Natural killer cell (primary cell): Measurements from ENCODE around the gene OR52E6. TPM values are rescaled to one million over a fixed set of nuclear protein-coding genes. Genes with fewer than 3 reads are reported as not detected.

Experiments
- ATAC-seq, 3 donors: fragments of 150-1000 bp in 2 of 3; fragments of 200-7000 bp in 1 of 3; cut with Tn5 transposase; 1 replicate in 1 of 3; 2 replicates in 2 of 3; pipeline ENCODE4 v1.10.0; 2021; ENCODE audit warnings: mild to moderate bottlenecking in 2 of 3, moderate library complexity in 2 of 3
- DNase-seq, 2 donors: peaks; one replicate each; pipeline versions ENCODE4 v3.0.0 to v3.0.0-alpha.2; 2013 to 2021; ENCODE audit warnings: mixed read lengths in 1 of 2
- H3K27ac ChIP-seq: one replicate; pipeline ENCODE4 v1.5.1; 2013; ENCODE audit warnings: mild to moderate bottlenecking, low read length
- H3K27me3 ChIP-seq: one replicate; pipeline ENCODE4 v1.6.1; 2013; ENCODE audit warnings: low read length; ENCODE audit not compliant: control insufficient read depth, insufficient read depth
- H3K36me3 ChIP-seq: one replicate; pipeline ENCODE4 v1.6.1; 2013; ENCODE audit warnings: low read length; ENCODE audit not compliant: control insufficient read depth, insufficient read depth
- H3K4me1 ChIP-seq: one replicate; pipeline ENCODE4 v1.6.1; 2013; ENCODE audit warnings: low read length; ENCODE audit not compliant: control insufficient read depth, insufficient read depth
- H3K4me3 ChIP-seq: one replicate; pipeline ENCODE4 v1.5.1; 2013; ENCODE audit warnings: low read length
- H3K9me3 ChIP-seq: one replicate; pipeline ENCODE4 v1.6.1; 2013; ENCODE audit warnings: low read length; ENCODE audit not compliant: control insufficient read depth, insufficient read depth
- H3K27ac Mint-ChIP-seq, 2 donors: one replicate each; pipeline ENCODE4 v1.8.0; 2022; ENCODE audit warnings: mild to moderate bottlenecking in 2 of 2, mixed read lengths in 2 of 2, moderate library complexity in 1 of 2
- H3K27me3 Mint-ChIP-seq, 2 donors: one replicate each; pipeline ENCODE4 v1.8.0; 2022; ENCODE audit warnings: low read depth in 2 of 2, mixed read lengths in 2 of 2
- H3K36me3 Mint-ChIP-seq: one replicate; pipeline ENCODE4 v1.8.0; 2022; ENCODE audit warnings: mixed read lengths
- H3K4me1 Mint-ChIP-seq, 2 donors: one replicate each; pipeline ENCODE4 v1.8.0; 2022; ENCODE audit warnings: mixed read lengths in 2 of 2
- H3K4me3 Mint-ChIP-seq: one replicate; pipeline ENCODE4 v1.8.0; 2022; ENCODE audit warnings: mild to moderate bottlenecking, moderate library complexity, mixed read lengths
- H3K9me3 Mint-ChIP-seq, 2 donors: one replicate each; pipeline ENCODE4 v1.8.0; 2022; ENCODE audit warnings: mixed read lengths in 2 of 2
- CTCF ChIP-seq: fragments of 200-600 bp; IDR thresholded peaks from one replicate; pipeline ENCODE4 v1.8.0; 2022; ENCODE audit warnings: antibody characterized with exemption
- WGBS: methylation state at CpG from one replicate; pipeline ENCODE4 v1.1.7; 2013; ENCODE audit warnings: missing lambda C conversion rate; ENCODE audit not compliant: insufficient coverage; 5-methylcytosine and 5-hydroxymethylcytosine counted together
- intact Hi-C: fragments of 100-400 bp; cut with micrococcal nuclease; formaldehyde crosslinking; loops from one replicate; pipeline ENCODE4 v1.14.2; 2022
- total RNA-seq, 4 donors: library from RNA; stranded (reverse); fragments of 120-200 nt in 1 of 4; gene quantifications; one replicate each; pipeline versions ENCODE4 v1.2.3 to v1.2.4, GENCODE V29; 2013 to 2022

Gene OR52E6
- total RNA-seq, 3 donors from 2014 or later (not counting 1 experiment from before 2014, with no cell fraction given): not detected

DNA sequence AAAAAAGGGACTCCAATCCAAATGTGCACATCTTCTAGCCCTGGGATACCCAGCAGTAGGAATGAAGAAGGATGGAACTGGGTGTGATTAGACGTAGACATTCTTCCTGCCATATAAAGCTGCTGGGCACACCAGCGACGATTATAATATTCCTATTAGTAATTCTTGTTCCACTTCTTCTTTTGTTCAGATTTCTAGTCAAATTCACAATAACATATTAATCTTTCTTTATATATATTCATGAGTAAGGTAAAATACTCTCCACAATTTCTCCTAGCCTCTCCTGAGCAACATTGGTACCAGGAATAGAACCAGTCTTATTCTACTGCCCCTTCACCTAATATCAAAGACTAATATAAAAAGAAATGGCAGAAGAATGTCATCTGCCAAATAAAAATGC, 15.9 kb upstream of the OR52E6 start, which contains the start of gene OR52E8:
TSS of gene OR52E8 (minus strand) at position 101 of the 400 bp plus-strand sequence. CDS start at position 101, 0 bp downstream.
- Histone ChIP-seq H3K4me3 (no peak within 1 kb of the TSS), H3K9me3 (no peaks in the 10 kb centered on the region), H3K27me3 (no peaks in the 10 kb centered on the region), H3K36me3 (no peaks in the 10 kb centered on the region), H3K4me1 (no peaks in the 10 kb centered on the region), H3K27ac (no peak within 1 kb of the TSS)
- H3K27ac Mint-ChIP-seq: no peak within 1 kb of the TSS
- no peak within 1 kb of the TSS for H3K4me3 Mint-ChIP-seq
- no peak for DNase-seq
- WGBS: no CpG with 5 or more reads among the region's 3 CpGs
- intact Hi-C loops: no loop called here
- TF ChIP-seq CTCF: no peak
- H3K36me3 Mint-ChIP-seq: no peaks in the 10 kb centered on the region
- peaks cover 0 to 2% of the 10 kb centered on the region in 2 donors for H3K9me3 Mint-ChIP-seq
- peaks cover 7 to 30% of the 10 kb centered on the region in 2 donors for H3K27me3 Mint-ChIP-seq
- ATAC-seq: no peak
- H3K4me1 Mint-ChIP-seq: no peaks in the 10 kb centered on the region

GRCh38 chr11:5851002-5851401, 9.3 kb upstream of the OR52E6 start:
- no peak for DNase-seq
- Mint-ChIP-seq H3K36me3 (no peaks in the 10 kb centered on the region), H3K27ac (no peak overlapping the region), H3K9me3 (peaks cover 0 to 4% of the 10 kb centered on the region in 2 donors), H3K27me3 (peaks cover 12 to 19% of the 10 kb centered on the region in 2 donors), H3K4me1 (no peaks in the 10 kb centered on the region), H3K4me3 (no peak overlapping the region)
- no peaks in the 10 kb centered on the region for H3K27me3 ChIP-seq
- no peak overlapping the region for H3K4me3 ChIP-seq
- no peak for ATAC-seq
- H3K36me3 ChIP-seq: no peaks in the 10 kb centered on the region
- no peaks in the 10 kb centered on the region for H3K4me1 ChIP-seq
- 100% methylated on average over 1 of the region's 1 CpG for WGBS
- no peak for TF ChIP-seq CTCF
- intact Hi-C loops: no loop called here
- H3K9me3 ChIP-seq: no peaks in the 10 kb centered on the region
- H3K27ac ChIP-seq: no peak overlapping the region

DNA sequence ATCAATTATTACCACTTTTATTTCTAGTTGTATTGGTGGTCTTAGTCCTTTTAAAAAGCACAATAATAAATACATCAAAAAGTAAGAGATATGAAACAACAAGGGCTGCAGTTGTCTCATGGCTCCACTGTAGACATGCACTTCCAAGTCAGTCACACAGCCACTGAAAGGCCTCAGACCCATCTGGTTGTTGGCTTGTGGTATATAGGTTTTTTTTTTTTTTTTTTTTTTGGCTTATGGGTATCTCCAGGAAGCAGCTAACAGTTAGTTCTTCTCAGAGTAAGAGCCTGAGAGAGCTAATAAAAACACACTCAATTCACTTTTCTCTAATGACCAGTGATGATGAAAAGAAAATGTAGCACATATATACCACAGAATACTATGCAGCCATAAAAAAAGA, 6.0 kb upstream of the OR52E6 start:
- Histone ChIP-seq H3K4me1 (no peaks in the 10 kb centered on the region), H3K27me3 (no peaks in the 10 kb centered on the region), H3K9me3 (no peaks in the 10 kb centered on the region), H3K4me3 (no peak overlapping the region), H3K27ac (no peak overlapping the region), H3K36me3 (no peaks in the 10 kb centered on the region)
- Mint-ChIP-seq H3K4me3 (no peak overlapping the region), H3K27me3 (peaks cover 5 to 9% of the 10 kb centered on the region in 2 donors), H3K9me3 (peaks cover 0 to 3% of the 10 kb centered on the region in 2 donors), H3K36me3 (no peaks in the 10 kb centered on the region), H3K4me1 (no peaks in the 10 kb centered on the region), H3K27ac (no peak overlapping the region)
- intact Hi-C loops: no loop called here
- ATAC-seq: no peak
- no peak for TF ChIP-seq CTCF
- DNase-seq: no peak

- no peak for TF ChIP-seq CTCF
- no peaks in the 10 kb centered on the region for H3K27me3 ChIP-seq
- intact Hi-C loops: no loop called here
- Mint-ChIP-seq H3K4me1 (no peaks in the 10 kb centered on the region), H3K27ac (no peak overlapping the region), H3K9me3 (peaks cover 0 to 3% of the 10 kb centered on the region in 2 donors), H3K27me3 (peaks cover 5 to 7% of the 10 kb centered on the region in 2 donors), H3K36me3 (no peaks in the 10 kb centered on the region), H3K4me3 (no peak overlapping the region)
- no peak overlapping the region for H3K4me3 ChIP-seq
- H3K36me3 ChIP-seq: no peaks in the 10 kb centered on the region
- DNase-seq: no peak
- ATAC-seq: no peak
- no peak overlapping the region for H3K27ac ChIP-seq
- no peaks in the 10 kb centered on the region for H3K4me1 ChIP-seq
- WGBS: 26% methylated on average over 1 of the region's 1 CpG
- no peaks in the 10 kb centered on the region for H3K9me3 ChIP-seq
These were observed 5.0 kb upstream of the OR52E6 start for GRCh38 chr11:5846701-5847100.
